HG03103 (cell line): Measurements from ENCODE around the gene MC2R.
"Not testable (repeated sequence)": the region's sequence is repeated elsewhere in the genome, so short reads cannot be mapped to it uniquely, and the experiment has no call there.

Experiments used
- ATAC-seq: cut with Tn5 transposase; IDR thresholded peaks from one replicate; pipeline ENCODE4 v1.9.1; 2021; ENCODE audit warnings: low read depth; ENCODE audit not compliant: unreplicated experiment

Gene MC2R

GRCh38 chr18:13894531-13894930, 20.8 kb downstream of the MC2R start:
- ATAC-seq = no peak

GRCh38 chr18:13893418-13893760, 21.9 kb downstream of the MC2R start:
- peak; percentile 97 for ATAC-seq

- ATAC-seq = no peak
Measured at GRCh38 chr18:13892098-13892497, 23.2 kb downstream of the MC2R start.

- ATAC-seq = no peak
Measured at GRCh38 chr18:13890761-13891361, 24.5 kb downstream of the MC2R start.

GRCh38 chr18:13889671-13890070, 25.7 kb downstream of the MC2R start:
- no peak for ATAC-seq

- ATAC-seq = no peak
Measured at GRCh38 chr18:13888191-13888716, 27.1 kb downstream of the MC2R start.

- ATAC-seq = no peak
Measured at GRCh38 chr18:13885009-13885408, 30.3 kb downstream of the MC2R start.

- ATAC-seq = no peak
Measured at GRCh38 chr18:13879937-13880336, 35.4 kb downstream of the MC2R start.

GRCh38 chr18:13879492-13879891, 35.8 kb downstream of the MC2R start:
- ATAC-seq = no peak

GRCh38 chr18:13878857-13879256, 36.5 kb downstream of the MC2R start:
- ATAC-seq = no peak

GRCh38 chr18:13877157-13877556, 38.2 kb downstream of the MC2R start:
- no peak for ATAC-seq

- ATAC-seq = no peak
Measured at GRCh38 chr18:13874558-13874957, 40.8 kb downstream of the MC2R start.

- no peak for ATAC-seq
Measured at GRCh38 chr18:13872932-13873331, 42.4 kb downstream of the MC2R start.

- ATAC-seq = no peak
Measured at GRCh38 chr18:13872373-13872772, 43.0 kb downstream of the MC2R start.

- ATAC-seq = no peak
Measured at GRCh38 chr18:13871701-13872100, 43.6 kb downstream of the MC2R start.

- no peak for ATAC-seq
Measured at GRCh38 chr18:13868501-13869271, 46.6 kb downstream of the MC2R start.

GRCh38 chr18:13862898-13863297, 52.4 kb downstream of the MC2R start:
- not testable (repeated sequence) for ATAC-seq

- no peak for ATAC-seq
Measured at GRCh38 chr18:13849791-13850190, 65.5 kb downstream of the MC2R start.

GRCh38 chr18:13836559-13836958, 78.8 kb downstream of the MC2R start:
- ATAC-seq = no peak

- ATAC-seq = no peak
Measured at GRCh38 chr18:13835202-13835601, 80.1 kb downstream of the MC2R start.

GRCh38 chr18:13834496-13835015, 80.8 kb downstream of the MC2R start:
- ATAC-seq = no peak
